HG02571 (cell line): ENCODE data around the gene PCDH12.

Experiments
- ATAC-seq: cut with Tn5 transposase; IDR thresholded peaks from one replicate; pipeline ENCODE4 v1.9.1; 2021; ENCODE audit warnings: mild to moderate bottlenecking, moderate library complexity; ENCODE audit not compliant: unreplicated experiment

Gene PCDH12

DNA sequence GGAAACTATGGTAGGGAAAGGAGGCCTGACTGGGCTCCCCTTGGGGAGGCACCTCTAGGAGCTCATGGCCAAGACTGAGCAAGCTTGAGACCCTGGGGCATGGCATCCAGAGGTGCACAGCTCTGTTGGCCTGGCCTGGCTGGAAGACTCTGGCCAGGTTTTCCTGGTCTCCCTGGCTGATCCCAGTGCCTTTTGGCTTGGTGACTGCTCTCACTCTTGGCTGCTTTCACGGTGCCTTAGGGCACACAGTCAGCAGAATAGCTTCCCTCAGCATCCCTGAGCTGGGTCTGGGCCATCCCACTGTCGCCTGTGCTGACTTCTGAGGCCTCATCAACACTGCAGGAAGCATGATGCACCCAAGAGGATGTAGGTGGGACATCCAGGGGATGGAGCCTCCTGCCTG is 47.7 kb downstream of the PCDH12 start:
- no peak for ATAC-seq

GRCh38 chr5:141909212-141909611 is 48.8 kb downstream of the PCDH12 start:
- ATAC-seq, result no peak

GRCh38 chr5:141908796-141909195 is 49.2 kb downstream of the PCDH12 start:
- ATAC-seq, result no peak

DNA sequence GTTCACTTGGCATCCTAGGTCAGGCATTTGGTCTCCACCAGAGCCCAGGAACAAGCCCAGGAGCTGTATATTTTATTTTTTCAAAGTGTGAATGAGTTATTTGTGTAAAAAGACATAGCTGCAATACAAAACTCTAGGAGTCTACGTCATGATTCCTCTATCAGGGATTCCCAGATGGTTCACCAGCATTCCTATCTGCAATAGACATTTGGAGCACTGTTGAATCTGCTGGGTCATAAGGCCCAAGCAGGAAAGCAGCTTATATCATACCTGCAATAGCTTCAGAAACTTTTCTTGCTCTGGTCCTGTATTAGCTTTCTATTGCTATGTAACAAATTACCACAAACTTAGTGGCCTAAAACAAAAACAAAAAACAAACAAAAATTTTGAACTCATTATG is 51.0 kb downstream of the PCDH12 start:
- ATAC-seq, result no peak

DNA sequence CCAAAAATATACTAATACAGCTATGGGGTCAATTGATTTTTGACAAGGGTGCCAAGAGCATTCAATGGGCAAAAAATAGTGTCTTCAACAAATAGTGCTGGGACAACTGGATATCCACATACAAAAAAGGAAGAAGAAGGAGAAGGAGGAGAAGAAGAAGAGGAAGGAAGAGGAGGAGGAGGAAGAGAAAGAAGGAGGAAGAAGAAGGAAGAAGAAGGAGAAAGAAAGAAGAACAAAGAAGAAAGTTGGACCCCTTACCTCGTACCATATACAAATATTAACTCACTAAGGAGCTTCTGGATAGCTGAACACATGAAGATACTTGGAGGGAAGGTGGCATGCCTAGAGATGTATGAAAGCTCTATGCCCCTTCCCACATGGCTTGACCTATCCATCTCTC is 51.5 kb downstream of the PCDH12 start:
- no peak for ATAC-seq

GRCh38 chr5:141904551-141904950 is 53.5 kb downstream of the PCDH12 start:
- ATAC-seq, result no peak

- no peak for ATAC-seq
Observed at GRCh38 chr5:141903261-141903660, 54.7 kb downstream of the PCDH12 start.

DNA sequence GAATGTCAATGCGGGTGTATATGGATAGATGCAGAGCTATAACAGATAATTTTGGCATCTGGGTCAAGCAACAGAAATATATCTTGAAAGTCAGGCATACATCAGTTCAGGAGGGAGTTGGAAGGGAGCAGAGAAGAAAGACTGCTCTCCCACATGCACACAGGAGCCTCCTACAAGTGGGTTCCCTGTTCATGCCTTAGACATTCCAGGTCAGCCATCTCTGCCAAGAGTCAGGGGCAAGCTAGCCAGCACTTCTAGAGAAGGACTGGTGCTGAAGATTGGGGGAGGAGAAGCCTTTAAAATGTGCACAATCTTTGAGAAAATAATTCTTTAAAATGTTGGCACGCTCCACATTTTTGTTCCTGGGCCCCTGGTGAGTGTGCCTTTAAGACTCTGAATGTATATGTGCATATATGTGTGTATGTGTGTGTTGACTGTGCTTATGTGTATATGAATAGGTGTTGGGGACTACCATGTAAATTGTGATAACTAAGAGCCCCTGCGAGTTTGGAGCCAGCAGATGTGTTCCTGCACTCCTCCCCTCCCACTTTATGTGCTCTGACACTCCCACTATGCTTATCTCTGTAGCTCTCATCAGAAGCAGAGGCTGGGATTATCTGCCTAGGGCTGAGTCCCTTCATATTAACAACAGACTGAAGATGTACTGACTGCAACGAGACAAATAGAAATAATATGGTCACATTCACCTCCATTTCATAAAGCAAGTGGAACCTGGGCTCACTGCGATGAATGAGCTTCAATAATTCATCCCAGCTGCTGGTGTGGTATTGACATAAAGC is 55.8 kb downstream of the PCDH12 start:
- no peak for ATAC-seq

DNA sequence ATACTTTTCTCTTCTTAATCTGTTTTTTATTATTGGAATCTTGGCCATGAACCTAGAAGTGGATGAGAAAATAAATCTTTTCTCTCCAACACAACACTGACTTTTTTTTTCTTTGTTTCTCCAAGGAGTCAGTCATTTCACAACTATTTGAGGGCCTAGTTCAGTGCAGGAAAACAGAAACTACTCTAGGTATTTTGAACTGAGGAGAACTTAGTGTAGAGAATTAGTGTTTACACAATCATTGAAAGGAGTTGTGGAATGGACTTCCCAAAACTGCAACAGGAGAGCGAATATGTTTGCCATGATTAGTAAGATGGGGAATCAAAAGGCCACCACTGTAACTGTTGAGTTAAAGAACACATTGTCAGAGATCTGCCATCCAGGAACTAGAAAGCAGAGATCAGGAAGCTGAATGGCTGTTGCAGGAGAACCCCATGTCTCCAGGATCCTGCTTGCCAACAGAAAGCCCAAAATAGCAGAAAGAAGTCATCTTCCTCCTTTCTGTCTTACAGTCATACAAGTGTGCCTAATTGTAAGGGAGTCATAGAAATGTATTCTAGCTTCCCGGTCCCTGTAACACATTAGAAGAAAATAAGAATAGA is 59.5 kb downstream of the PCDH12 start:
- no peak for ATAC-seq

DNA sequence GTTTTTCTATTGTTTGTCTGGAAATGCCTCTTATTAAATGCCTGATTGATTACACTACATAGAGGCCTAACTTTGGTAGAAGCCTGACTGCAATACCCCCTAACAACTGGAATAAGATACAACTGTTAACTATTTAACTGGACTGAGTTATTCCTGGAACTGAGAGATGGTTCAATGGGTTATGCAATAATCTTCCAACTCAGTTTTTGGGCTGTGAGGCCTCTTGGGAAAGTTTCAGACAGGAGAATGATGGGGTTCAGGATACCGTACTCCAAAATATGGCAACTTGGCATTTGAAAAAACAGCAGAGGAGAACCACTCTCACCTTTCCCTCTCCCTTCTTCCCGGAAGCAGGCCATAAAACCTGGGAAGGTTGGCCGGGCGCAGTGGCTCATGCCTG is 60.6 kb downstream of the PCDH12 start:
- ATAC-seq, result no peak
